Measurements from ENCODE around the gene SYNDIG1L. TPM values are rescaled to one million over a fixed set of nuclear protein-coding genes. Genes with fewer than 3 reads are reported as not detected.

SYNDIG1L gene
- polyA plus RNA-seq, 1 donor from 2014 or later: 2.0 TPM

- no peak for TF ChIP-seq RAD21 (conservative IDR thresholded peaks at IDR 0.05)
- TF ChIP-seq POLR2AphosphoS5 (IDR thresholded peaks at IDR 0.05): no peak
- TF ChIP-seq, protein P1, sequence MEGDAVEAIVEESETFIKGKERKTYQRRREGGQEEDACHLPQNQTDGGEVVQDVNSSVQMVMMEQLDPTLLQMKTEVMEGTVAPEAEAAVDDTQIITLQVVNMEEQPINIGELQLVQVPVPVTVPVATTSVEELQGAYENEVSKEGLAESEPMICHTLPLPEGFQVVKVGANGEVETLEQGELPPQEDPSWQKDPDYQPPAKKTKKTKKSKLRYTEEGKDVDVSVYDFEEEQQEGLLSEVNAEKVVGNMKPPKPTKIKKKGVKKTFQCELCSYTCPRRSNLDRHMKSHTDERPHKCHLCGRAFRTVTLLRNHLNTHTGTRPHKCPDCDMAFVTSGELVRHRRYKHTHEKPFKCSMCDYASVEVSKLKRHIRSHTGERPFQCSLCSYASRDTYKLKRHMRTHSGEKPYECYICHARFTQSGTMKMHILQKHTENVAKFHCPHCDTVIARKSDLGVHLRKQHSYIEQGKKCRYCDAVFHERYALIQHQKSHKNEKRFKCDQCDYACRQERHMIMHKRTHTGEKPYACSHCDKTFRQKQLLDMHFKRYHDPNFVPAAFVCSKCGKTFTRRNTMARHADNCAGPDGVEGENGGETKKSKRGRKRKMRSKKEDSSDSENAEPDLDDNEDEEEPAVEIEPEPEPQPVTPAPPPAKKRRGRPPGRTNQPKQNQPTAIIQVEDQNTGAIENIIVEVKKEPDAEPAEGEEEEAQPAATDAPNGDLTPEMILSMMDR (IDR thresholded peaks at IDR 0.05; ENCODE audit: poor library complexity, severe bottlenecking): no peak
- no peak for TF ChIP-seq TAF1 (IDR thresholded peaks at IDR 0.05; ENCODE audit: low read depth)
- TF ChIP-seq EP300 (conservative IDR thresholded peaks at IDR 0.05; ENCODE audit: poor library complexity, severe bottlenecking): no peak
- no peak for TF ChIP-seq EZH2 (IDR thresholded peaks at IDR 0.05; ENCODE audit: borderline replicate concordance, insufficient read depth, low read length, poor library complexity, severe bottlenecking)
- TF ChIP-seq REST (IDR thresholded peaks at IDR 0.05; ENCODE audit: borderline replicate concordance): no peak
- no peak for TF ChIP-seq SMC3 (conservative IDR thresholded peaks at IDR 0.05; ENCODE audit: poor library complexity)
- no peak for TF ChIP-seq MXI1 (conservative IDR thresholded peaks at IDR 0.05; ENCODE audit: poor library complexity, severe bottlenecking)
- H3K9me2 ChIP-seq (ENCODE audit: insufficient read depth, low read length): no peaks in the 10 kb centered on the region
- H3K36me3 ChIP-seq (ENCODE audit: insufficient read depth, low read length): no peaks in the 10 kb centered on the region
- H3K9ac ChIP-seq (ENCODE audit: low read length): no peak overlapping the region
- H3F3A ChIP-seq (ENCODE audit: insufficient read depth, low read length, poor library complexity, severe bottlenecking): no peaks in the 10 kb centered on the region
- H3K4me2 ChIP-seq (ENCODE audit: low read length): no peak overlapping the region
- no peaks in the 10 kb centered on the region for H3K9me3 ChIP-seq (ENCODE audit: low read length)
- H3K27me3 ChIP-seq (ENCODE audit: insufficient read depth, low read depth, low read length): no peaks in the 10 kb centered on the region
- H3K79me2 ChIP-seq (replicated peaks; ENCODE audit: insufficient read depth, low read length): no peaks in the 10 kb centered on the region
- H2AFZ ChIP-seq (ENCODE audit: low read depth, low read length): no peak overlapping the region
- H3K27ac ChIP-seq (ENCODE audit: low read length): no peak overlapping the region
- no peak overlapping the region for H3K4me3 ChIP-seq (ENCODE audit: low read length)
- no peaks in the 10 kb centered on the region for H4K20me1 ChIP-seq (ENCODE audit: insufficient read depth)
Measured at GRCh38 chr14:74462993-74463392, 37.0 kb upstream of the SYNDIG1L start.

DNA sequence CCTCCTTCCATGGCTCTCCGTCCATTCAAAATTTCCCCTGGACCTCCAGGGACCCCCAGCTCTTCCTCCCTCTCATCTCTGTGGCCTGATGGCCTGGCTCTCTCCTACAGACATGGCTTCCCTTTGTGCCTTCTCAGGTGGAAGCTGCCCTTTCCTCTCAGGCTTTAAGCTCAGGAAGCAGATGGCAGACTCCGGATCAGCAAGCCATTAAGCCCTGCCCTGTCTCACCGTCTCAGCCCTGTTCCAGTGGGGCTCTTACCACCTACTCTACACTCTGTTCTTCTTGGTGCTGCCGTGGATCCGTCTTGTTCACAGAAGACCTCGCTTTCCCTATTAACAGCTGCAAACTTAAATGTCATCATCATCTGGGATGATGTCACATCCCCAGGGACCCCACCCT lies 34.0 kb upstream of the SYNDIG1L start:
- Histone ChIP-seq H3F3A (ENCODE audit: insufficient read depth, low read length, poor library complexity, severe bottlenecking) (no peaks in the 10 kb centered on the region), H3K79me2 (replicated peaks; ENCODE audit: insufficient read depth, low read length) (no peaks in the 10 kb centered on the region), H3K4me3 (ENCODE audit: low read length) (no peak overlapping the region), H3K4me2 (ENCODE audit: low read length) (no peak overlapping the region), H3K27me3 (ENCODE audit: insufficient read depth, low read depth, low read length) (no peaks in the 10 kb centered on the region), H4K20me1 (ENCODE audit: insufficient read depth) (no peaks in the 10 kb centered on the region), H3K9me2 (ENCODE audit: insufficient read depth, low read length) (no peaks in the 10 kb centered on the region), H3K9ac (ENCODE audit: low read length) (no peak overlapping the region), H3K9me3 (ENCODE audit: low read length) (no peaks in the 10 kb centered on the region), H2AFZ (ENCODE audit: low read depth, low read length) (no peak overlapping the region), H3K27ac (ENCODE audit: low read length) (no peak overlapping the region), H3K36me3 (ENCODE audit: insufficient read depth, low read length) (no peaks in the 10 kb centered on the region)
- TF ChIP-seq TAF1 (IDR thresholded peaks at IDR 0.05; ENCODE audit: low read depth) (no peak), MXI1 (conservative IDR thresholded peaks at IDR 0.05; ENCODE audit: poor library complexity, severe bottlenecking) (no peak), SMC3 (conservative IDR thresholded peaks at IDR 0.05; ENCODE audit: poor library complexity) (no peak), EZH2 (IDR thresholded peaks at IDR 0.05; ENCODE audit: borderline replicate concordance, insufficient read depth, low read length, poor library complexity, severe bottlenecking) (no peak), EP300 (conservative IDR thresholded peaks at IDR 0.05; ENCODE audit: poor library complexity, severe bottlenecking) (no peak), REST (IDR thresholded peaks at IDR 0.05; ENCODE audit: borderline replicate concordance) (no peak), RAD21 (conservative IDR thresholded peaks at IDR 0.05) (no peak), POLR2AphosphoS5 (IDR thresholded peaks at IDR 0.05) (no peak)
- TF ChIP-seq, protein P1 (IDR thresholded peaks at IDR 0.05; ENCODE audit: poor library complexity, severe bottlenecking): no peak

All from neural cell (in vitro differentiated cells).